ENCODE data around the gene NUP50.

The NUP50 gene, protein sequence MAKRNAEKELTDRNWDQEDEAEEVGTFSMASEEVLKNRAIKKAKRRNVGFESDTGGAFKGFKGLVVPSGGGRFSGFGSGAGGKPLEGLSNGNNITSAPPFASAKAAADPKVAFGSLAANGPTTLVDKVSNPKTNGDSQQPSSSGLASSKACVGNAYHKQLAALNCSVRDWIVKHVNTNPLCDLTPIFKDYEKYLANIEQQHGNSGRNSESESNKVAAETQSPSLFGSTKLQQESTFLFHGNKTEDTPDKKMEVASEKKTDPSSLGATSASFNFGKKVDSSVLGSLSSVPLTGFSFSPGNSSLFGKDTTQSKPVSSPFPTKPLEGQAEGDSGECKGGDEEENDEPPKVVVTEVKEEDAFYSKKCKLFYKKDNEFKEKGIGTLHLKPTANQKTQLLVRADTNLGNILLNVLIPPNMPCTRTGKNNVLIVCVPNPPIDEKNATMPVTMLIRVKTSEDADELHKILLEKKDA

GRCh38 chr22:45163451-45164269, at the start of gene NUP50:
Gene NUP50 (plus strand): TSS chr22:45163925. CDS start chr22:45168178, 4,253 bp downstream.
- DNase-seq = peak; percentile 94

DNA sequence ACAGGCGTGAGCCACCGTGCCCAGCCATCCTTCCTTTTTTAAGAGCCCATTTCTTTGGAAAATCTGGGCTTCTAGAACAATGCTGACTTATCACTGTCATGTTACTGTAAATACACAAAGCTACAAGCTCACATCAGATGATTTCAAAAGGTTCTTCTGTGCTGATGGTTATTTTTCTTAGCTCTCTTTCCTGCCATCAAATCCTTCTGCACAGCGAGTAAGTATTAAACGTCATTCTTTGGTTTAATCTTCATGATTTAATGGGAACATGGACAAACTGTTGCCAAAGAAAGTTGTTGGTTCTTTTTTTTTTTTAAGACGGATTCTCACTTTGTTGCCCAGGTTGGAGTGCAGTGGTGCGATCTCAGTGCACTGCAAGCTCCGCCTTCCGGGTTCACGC, 43.3 kb upstream of the NUP50 start:
- no peak for DNase-seq

DNA sequence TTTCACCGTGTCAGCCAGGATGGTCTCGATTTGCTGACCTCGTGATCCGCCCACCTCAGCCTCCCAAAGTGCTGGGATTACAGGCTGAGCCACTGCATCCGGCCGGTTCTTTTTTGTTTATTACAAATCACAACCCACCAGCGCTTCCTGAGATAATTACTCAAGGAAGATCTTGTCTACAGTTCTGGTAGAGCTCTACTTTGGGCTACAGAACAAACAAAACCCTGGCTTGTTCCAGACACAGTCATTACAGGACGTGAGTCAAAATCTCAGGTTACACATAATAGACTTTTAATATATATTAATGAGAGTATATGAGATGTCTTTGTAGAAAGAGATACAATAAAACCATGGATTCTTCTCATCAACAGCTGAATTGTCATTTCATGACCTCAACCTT, 42.8 kb upstream of the NUP50 start:
- DNase-seq = no peak

DNA sequence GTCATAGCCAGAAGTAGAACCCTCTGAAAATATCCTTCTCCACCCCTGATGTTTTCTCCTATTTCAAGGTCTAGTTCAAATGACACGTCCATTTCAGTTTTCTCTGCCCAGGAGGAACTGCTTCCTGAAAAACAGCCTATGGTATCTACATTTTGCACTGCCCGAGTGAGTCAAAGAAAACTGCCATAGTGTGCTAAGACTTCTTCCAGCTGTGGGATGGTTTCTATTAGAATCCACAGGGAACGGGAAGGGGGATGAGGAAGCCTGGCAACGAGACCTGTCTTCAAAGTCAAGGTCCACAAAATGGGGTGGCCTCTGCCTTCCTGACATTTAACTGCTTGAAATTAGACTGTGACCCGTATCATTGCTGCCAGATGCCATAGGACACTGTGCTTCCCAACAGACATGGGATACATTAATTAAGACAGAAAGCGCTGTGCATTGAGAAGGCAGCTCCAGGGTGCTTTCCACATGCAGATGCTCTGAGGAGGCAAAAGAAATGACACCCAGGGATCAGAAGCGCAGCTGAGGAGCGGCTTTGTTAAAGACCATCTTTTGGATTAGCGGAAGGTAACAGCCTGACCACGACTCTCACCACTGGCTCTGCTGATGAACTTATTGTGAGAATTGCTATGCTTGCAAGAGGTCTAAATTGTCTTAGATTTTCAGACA, 39.4 kb upstream of the NUP50 start:
- DNase-seq = no peak

- DNase-seq = no peak
Measured at GRCh38 chr22:45125188-45125587, 38.5 kb upstream of the NUP50 start.

DNA sequence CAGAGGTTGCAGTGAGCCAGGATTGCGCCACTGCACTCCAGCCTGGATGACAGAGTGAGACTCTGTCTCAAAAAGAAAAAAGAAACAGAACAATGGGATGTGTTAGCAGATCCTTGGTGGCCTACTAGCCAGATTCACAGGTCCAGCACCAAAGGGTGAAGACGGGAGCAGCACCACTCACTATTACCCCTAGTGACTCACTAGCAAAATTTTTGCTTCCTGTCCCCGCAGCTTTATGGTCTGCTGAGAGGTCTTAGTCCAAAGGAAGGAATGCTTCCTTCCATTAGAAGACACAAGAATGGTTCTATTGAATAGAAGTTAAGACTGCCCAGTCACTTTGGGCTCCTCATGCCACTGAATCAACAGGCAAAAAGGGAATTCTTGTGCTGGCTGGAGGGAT, 35.9 kb upstream of the NUP50 start:
- DNase-seq = no peak

DNA sequence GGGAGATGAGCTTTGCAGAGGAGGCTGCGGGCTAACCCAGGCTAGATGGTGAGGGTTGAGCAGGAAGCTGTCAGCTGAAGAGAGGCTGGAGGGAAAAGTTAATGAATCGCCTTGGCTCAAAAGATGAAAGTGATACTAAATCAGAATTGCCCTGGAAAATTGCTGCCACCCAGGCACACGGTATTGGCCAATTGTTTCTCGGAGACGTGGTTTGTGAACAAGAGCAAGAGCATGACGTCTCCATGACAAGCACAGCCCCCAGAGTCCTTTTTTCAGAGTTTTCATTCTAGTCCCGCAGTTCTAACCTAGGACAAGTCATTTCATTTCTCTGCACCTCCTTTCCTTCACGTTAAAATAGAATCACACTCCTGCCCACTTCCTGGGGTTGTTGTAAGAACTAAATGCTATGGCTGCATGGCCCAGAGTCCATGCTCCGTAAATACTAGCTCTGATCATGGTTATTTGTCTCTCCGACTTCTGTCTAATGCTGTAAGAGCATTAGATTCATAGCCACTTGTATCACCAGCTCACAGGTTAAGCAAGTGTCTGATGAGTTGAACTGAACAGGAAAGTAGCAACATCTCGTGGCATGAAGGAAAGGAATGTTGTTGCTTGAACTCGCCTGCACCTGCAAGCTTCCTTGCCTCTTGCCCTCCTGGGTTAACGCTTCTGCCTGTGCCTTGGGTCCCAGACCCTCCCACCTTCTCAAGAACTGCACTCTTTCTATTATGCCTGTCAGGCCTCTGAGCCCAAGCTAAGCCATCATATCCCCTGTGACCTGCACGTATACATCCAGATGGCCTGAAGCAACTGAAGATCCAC, 33.8 kb upstream of the NUP50 start:
- DNase-seq = no peak

- no peak for DNase-seq
Measured at GRCh38 chr22:45130891-45131290, 32.8 kb upstream of the NUP50 start.

DNA sequence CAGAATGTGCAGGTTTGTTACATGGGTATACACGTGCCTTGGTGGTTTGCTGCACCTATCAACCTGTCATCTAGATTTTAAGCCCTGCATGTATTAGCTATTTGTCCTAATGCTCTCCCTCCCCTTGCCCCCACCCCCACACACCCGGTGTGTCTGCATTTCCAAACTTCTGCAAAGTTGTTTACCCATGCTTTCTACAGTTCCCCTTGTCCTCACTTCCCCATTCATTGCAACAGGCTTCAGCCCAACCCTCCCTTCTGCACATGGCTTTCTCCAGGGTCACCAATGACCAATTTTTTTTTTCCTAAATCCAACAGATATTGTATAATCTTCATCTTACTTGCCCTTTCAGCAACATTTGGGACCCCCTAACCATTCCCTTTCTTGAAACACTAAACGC, 32.0 kb upstream of the NUP50 start:
- DNase-seq = no peak

DNA sequence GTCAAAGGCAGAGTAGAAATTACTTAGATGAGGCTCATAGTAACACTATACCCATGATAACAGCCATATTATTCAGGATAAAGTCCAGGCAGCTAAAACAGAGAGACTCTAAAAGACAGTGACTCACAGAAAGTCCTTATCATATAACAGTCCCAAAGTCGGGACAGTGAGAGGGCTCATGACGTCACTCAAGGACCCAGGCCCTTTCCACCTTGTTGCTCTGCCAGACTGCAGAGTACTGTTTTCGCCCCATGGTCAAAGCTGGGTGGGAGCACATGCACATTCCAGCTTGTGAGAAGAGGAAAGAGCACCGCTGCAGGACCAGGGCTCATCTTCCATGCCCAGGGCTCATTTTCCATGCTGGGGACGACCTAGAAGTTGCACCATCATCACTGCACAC, 29.4 kb upstream of the NUP50 start:
- no peak for DNase-seq

- no peak for DNase-seq
Measured at GRCh38 chr22:45136594-45136993, 27.1 kb upstream of the NUP50 start.

- DNase-seq = no peak
Measured at GRCh38 chr22:45139693-45140092, 24.0 kb upstream of the NUP50 start.

GRCh38 chr22:45142376-45142775, 21.3 kb upstream of the NUP50 start:
- no peak for DNase-seq

DNA sequence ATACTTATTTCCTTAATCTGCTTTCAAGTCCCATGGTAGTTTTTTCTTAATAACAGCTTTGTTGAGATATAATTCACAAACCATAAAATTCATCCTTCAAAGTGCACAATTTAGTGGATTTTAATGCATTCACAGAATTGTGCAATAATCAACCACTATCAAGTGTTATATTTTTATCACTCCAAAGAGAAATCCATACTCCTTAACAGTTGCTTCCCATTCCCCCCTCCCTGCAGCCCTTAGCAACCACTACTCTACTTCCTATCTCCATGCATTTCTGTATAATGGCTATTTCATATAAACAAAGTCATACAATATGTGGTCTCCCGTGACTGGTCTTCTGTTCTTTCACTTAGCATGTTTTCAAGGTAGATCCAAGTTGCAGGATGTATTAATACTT, 18.8 kb upstream of the NUP50 start:
- no peak for DNase-seq

GRCh38 chr22:45149671-45150070, 14.1 kb upstream of the NUP50 start:
- DNase-seq = no peak

GRCh38 chr22:45150139-45150538, 13.6 kb upstream of the NUP50 start:
- DNase-seq = no peak

GRCh38 chr22:45151503-45151902, 12.2 kb upstream of the NUP50 start:
- DNase-seq = no peak

DNA sequence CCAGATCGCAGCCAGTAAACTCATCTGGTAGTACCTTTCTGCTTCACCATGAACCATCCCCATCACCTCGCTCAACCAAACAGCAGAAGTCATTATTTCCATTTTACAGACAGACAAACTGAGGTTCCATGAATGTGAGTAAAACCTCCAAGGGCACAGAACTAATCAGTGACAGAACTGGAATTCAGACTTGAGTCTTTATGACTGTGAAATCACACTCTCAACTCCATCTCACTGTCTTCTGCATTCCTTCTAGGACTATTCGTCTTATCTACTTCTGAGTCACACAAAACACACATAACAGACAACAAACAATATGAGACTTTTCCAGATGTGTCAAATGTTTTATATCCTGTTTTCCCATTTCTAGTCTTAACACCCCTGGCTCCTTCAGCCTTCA, 9.3 kb upstream of the NUP50 start:
- DNase-seq = no peak

- no peak for DNase-seq
Measured at GRCh38 chr22:45155050-45155840, 8.5 kb upstream of the NUP50 start.

- no peak for DNase-seq
Measured at GRCh38 chr22:45157907-45158306, 5.8 kb upstream of the NUP50 start.

GRCh38 chr22:45159652-45160462, 3.9 kb upstream of the NUP50 start:
- no peak for DNase-seq

Data from stimulated activated CD4-positive, alpha-beta T cell treated with anti-CD3 and anti-CD28 coated beads, Interleukin-12 subunit alpha, Interleukin-12 subunit beta, amount 100 ng/mL, for 4 hours (primary cell).